ENCODE data around the gene STPG1.

DNA sequence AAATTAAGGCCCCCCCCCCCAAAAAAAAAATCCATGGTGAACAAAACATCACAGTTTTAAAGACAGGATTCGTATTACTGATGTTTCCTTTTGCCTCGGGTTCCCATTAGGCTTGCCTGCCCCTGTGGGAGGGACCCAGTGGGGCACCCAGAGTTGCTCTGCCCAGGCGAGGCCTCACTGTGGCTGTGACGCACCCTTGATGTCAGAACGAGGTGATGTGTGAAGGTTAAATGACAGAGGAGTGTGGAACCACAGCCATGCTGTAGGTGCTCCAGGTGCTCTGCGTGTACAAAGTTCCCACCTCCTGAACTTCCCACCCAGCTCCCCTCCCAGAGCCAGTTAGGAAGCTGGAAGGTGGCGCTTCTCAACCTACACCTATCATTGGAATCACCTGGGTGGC, 56.5 kb downstream of the STPG1 start:
- TF ChIP-seq, protein P1, sequence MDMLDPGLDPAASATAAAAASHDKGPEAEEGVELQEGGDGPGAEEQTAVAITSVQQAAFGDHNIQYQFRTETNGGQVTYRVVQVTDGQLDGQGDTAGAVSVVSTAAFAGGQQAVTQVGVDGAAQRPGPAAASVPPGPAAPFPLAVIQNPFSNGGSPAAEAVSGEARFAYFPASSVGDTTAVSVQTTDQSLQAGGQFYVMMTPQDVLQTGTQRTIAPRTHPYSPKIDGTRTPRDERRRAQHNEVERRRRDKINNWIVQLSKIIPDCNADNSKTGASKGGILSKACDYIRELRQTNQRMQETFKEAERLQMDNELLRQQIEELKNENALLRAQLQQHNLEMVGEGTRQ (CRISPR knock-in tag; IDR thresholded peaks at IDR 0.05), result no peak
- TF ChIP-seq ESRRA (CRISPR knock-in tag; IDR thresholded peaks at IDR 0.05; ENCODE audit: borderline replicate concordance), result no peak
- TF ChIP-seq, protein P2, sequence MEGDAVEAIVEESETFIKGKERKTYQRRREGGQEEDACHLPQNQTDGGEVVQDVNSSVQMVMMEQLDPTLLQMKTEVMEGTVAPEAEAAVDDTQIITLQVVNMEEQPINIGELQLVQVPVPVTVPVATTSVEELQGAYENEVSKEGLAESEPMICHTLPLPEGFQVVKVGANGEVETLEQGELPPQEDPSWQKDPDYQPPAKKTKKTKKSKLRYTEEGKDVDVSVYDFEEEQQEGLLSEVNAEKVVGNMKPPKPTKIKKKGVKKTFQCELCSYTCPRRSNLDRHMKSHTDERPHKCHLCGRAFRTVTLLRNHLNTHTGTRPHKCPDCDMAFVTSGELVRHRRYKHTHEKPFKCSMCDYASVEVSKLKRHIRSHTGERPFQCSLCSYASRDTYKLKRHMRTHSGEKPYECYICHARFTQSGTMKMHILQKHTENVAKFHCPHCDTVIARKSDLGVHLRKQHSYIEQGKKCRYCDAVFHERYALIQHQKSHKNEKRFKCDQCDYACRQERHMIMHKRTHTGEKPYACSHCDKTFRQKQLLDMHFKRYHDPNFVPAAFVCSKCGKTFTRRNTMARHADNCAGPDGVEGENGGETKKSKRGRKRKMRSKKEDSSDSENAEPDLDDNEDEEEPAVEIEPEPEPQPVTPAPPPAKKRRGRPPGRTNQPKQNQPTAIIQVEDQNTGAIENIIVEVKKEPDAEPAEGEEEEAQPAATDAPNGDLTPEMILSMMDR (IDR thresholded peaks at IDR 0.05), result no peak
- TF ChIP-seq FOXJ3 (CRISPR knock-in tag; IDR thresholded peaks at IDR 0.05; ENCODE audit: borderline replicate concordance), result no peak
- TF ChIP-seq ELF4 (CRISPR knock-in tag; IDR thresholded peaks at IDR 0.05; ENCODE audit: low read depth), result no peak
- TF ChIP-seq, protein P3, sequence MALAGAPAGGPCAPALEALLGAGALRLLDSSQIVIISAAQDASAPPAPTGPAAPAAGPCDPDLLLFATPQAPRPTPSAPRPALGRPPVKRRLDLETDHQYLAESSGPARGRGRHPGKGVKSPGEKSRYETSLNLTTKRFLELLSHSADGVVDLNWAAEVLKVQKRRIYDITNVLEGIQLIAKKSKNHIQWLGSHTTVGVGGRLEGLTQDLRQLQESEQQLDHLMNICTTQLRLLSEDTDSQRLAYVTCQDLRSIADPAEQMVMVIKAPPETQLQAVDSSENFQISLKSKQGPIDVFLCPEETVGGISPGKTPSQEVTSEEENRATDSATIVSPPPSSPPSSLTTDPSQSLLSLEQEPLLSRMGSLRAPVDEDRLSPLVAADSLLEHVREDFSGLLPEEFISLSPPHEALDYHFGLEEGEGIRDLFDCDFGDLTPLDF (CRISPR knock-in tag; IDR thresholded peaks at IDR 0.05), result no peak
- TF ChIP-seq, protein P4, sequence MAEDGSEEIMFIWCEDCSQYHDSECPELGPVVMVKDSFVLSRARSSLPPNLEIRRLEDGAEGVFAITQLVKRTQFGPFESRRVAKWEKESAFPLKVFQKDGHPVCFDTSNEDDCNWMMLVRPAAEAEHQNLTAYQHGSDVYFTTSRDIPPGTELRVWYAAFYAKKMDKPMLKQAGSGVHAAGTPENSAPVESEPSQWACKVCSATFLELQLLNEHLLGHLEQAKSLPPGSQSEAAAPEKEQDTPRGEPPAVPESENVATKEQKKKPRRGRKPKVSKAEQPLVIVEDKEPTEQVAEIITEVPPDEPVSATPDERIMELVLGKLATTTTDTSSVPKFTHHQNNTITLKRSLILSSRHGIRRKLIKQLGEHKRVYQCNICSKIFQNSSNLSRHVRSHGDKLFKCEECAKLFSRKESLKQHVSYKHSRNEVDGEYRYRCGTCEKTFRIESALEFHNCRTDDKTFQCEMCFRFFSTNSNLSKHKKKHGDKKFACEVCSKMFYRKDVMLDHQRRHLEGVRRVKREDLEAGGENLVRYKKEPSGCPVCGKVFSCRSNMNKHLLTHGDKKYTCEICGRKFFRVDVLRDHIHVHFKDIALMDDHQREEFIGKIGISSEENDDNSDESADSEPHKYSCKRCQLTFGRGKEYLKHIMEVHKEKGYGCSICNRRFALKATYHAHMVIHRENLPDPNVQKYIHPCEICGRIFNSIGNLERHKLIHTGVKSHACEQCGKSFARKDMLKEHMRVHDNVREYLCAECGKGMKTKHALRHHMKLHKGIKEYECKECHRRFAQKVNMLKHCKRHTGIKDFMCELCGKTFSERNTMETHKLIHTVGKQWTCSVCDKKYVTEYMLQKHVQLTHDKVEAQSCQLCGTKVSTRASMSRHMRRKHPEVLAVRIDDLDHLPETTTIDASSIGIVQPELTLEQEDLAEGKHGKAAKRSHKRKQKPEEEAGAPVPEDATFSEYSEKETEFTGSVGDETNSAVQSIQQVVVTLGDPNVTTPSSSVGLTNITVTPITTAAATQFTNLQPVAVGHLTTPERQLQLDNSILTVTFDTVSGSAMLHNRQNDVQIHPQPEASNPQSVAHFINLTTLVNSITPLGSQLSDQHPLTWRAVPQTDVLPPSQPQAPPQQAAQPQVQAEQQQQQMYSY (CRISPR knock-in tag; IDR thresholded peaks at IDR 0.05), result no peak
- no peak for TF ChIP-seq SOX15 (CRISPR knock-in tag; IDR thresholded peaks at IDR 0.05)
- TF ChIP-seq SP1 (CRISPR knock-in tag; conservative IDR thresholded peaks at IDR 0.05), result no peak
- TF ChIP-seq NR1H2 (CRISPR knock-in tag; IDR thresholded peaks at IDR 0.05), result no peak
- TF ChIP-seq, protein P5, sequence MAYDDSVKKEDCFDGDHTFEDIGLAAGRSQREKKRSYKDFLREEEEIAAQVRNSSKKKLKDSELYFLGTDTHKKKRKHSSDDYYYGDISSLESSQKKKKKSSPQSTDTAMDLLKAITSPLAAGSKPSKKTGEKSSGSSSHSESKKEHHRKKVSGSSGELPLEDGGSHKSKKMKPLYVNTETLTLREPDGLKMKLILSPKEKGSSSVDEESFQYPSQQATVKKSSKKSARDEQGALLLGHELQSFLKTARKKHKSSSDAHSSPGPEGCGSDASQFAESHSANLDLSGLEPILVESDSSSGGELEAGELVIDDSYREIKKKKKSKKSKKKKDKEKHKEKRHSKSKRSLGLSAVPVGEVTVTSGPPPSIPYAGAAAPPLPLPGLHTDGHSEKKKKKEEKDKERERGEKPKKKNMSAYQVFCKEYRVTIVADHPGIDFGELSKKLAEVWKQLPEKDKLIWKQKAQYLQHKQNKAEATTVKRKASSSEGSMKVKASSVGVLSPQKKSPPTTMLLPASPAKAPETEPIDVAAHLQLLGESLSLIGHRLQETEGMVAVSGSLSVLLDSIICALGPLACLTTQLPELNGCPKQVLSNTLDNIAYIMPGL (CRISPR knock-in tag; IDR thresholded peaks at IDR 0.05), result no peak
- TF ChIP-seq, protein P6, sequence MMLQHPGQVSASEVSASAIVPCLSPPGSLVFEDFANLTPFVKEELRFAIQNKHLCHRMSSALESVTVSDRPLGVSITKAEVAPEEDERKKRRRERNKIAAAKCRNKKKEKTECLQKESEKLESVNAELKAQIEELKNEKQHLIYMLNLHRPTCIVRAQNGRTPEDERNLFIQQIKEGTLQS (CRISPR knock-in tag; conservative IDR thresholded peaks at IDR 0.05), result no peak

All from WTC11 (cell line).